ENCODE results near the gene CABCOCO1. TPM values are rescaled to one million over a fixed set of nuclear protein-coding genes. Genes with fewer than 3 reads are reported as not detected.

Gene CABCOCO1
- total and polyA plus RNA-seq, 7 donors = 0.10 to 3.1 (median 0.68) TPM; not detected in 2

DNA sequence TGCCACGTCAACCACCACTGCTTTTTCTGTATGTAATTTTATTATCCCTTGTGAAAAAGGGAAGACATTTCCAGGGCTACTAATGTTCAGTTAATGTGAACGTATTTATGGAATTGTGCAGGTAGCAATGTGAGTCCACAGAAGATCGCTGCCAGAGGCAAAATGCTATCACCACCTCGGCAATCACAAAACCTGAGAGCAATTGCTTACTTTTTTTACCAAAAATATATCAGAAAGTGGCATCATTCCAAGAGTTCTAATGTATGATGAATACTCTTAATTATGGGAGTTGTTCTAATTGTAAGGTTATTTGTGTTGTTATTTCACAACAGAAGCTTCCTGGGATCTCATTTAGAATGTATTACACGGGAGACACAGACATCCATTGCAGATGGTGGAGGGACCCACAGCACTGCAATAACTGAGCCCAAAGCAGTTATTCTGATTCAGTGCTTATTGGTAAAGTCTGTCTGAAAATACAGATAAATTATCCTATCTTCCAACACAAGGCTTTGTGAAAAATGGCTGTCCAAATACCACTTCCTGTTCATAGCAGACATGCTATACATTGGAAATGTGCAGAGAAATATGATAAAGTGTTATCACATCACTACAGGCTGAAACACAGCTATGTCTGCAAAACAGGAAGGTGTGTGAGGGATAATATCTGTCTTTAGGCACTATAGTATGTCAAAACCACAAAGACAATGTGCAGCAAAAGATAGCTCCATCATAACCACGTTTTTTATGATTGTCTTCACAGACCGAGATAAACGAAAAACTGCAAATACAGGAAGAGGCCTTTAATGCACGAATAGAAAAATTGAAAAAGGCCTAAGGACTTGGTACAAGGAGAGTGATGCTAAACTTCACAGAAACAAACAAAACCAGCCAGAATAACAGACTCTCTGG lies 102.7 kb downstream of the CABCOCO1 start:
- WGBS, 2 donors = 55 to 74% methylated on average over 9 of the region's 9 CpGs
- intact Hi-C loops (cut with DNase I) = no loop called here
- peaks cover 0 to 12% (median 8%) of the 10 kb centered on the region in 4 donors for H3K4me1 ChIP-seq
- no peaks in the 10 kb centered on the region for H3K27me3 ChIP-seq
- DNase-seq = no peak
- TF ChIP-seq POLR2AphosphoS5 (IDR thresholded peaks at IDR 0.05) (no peak), POLR2A (IDR thresholded peaks at IDR 0.05) (no peak), EP300 (IDR thresholded peaks at IDR 0.05) (no peak)
- TF ChIP-seq, protein P1, sequence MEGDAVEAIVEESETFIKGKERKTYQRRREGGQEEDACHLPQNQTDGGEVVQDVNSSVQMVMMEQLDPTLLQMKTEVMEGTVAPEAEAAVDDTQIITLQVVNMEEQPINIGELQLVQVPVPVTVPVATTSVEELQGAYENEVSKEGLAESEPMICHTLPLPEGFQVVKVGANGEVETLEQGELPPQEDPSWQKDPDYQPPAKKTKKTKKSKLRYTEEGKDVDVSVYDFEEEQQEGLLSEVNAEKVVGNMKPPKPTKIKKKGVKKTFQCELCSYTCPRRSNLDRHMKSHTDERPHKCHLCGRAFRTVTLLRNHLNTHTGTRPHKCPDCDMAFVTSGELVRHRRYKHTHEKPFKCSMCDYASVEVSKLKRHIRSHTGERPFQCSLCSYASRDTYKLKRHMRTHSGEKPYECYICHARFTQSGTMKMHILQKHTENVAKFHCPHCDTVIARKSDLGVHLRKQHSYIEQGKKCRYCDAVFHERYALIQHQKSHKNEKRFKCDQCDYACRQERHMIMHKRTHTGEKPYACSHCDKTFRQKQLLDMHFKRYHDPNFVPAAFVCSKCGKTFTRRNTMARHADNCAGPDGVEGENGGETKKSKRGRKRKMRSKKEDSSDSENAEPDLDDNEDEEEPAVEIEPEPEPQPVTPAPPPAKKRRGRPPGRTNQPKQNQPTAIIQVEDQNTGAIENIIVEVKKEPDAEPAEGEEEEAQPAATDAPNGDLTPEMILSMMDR (IDR thresholded peaks at IDR 0.05) = no peak
- H3K4me3 ChIP-seq = no peak overlapping the region
- H3K27ac ChIP-seq = no peak overlapping the region
- no peaks in the 10 kb centered on the region for H3K36me3 ChIP-seq
- H3K9me3 ChIP-seq = no peaks in the 10 kb centered on the region

DNA sequence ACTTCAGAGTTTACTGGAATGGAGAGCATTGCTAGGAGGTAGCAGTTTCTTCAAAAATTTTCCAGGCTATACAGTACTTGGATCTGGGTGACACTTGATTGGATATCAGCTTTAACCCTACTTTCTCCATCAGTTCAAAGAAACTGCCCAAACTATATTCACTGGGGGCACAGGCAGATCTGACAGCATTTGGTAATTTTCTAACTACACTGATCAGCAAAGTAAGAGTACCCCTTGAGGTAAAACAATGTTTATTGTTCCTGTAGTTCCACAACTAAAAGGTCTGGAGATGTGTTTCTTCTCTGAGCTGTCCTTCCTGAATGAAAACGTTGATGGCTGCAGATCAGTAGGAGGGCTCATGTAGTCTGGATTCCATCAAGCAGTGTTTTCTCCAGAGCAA lies 104.2 kb downstream of the CABCOCO1 start:
- DNase-seq = no peak
- WGBS, 2 donors = 47 to 74% methylated on average over 1 of the region's 1 CpG
- intact Hi-C loops (cut with DNase I) = no loop called here
- H3K27ac ChIP-seq = no peak overlapping the region
- H3K4me3 ChIP-seq = no peak overlapping the region
- no peak for TF ChIP-seq POLR2A (IDR thresholded peaks at IDR 0.05)
- no peak for TF ChIP-seq POLR2AphosphoS5 (IDR thresholded peaks at IDR 0.05)
- TF ChIP-seq EP300 (IDR thresholded peaks at IDR 0.05) = no peak
- no peaks in the 10 kb centered on the region for H3K36me3 ChIP-seq
- no peaks in the 10 kb centered on the region for H3K9me3 ChIP-seq
- H3K4me1 ChIP-seq = no peaks in the 10 kb centered on the region
- no peaks in the 10 kb centered on the region for H3K27me3 ChIP-seq

DNA sequence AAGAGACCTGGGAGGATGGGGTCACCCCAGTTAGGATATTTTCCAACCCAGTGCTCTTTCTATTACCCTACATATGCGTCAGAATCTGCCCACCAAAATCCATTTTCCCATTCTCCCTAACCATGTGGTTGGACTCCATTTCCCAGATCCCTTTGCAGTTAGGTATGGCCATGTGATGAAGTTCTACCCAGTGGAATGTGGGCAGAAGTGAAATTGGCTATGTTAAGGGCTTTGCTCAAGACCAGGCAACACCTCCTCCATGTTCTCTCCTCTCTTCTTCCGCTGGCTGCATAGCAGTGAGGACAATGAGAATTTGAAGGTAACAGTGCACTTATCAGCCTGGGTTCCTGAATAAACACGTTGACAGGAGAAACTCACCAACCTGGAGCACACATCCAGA lies 111.3 kb downstream of the CABCOCO1 start:
- H3K9me3 ChIP-seq = no peaks in the 10 kb centered on the region
- TF ChIP-seq EP300 (IDR thresholded peaks at IDR 0.05) (no peak), POLR2AphosphoS5 (IDR thresholded peaks at IDR 0.05) (no peak), POLR2A (IDR thresholded peaks at IDR 0.05) (no peak)
- TF ChIP-seq, protein P1 (IDR thresholded peaks at IDR 0.05) = no peak
- H3K27me3 ChIP-seq = no peaks in the 10 kb centered on the region
- H3K4me3 ChIP-seq = no peak overlapping the region
- WGBS, 2 donors = 95 to 96% methylated on average over 3 of the region's 3 CpGs
- no peak for DNase-seq
- H3K4me1 ChIP-seq = no peaks in the 10 kb centered on the region
- H3K36me3 ChIP-seq = no peaks in the 10 kb centered on the region
- intact Hi-C loops (cut with DNase I) = no loop called here
- no peak overlapping the region for H3K27ac ChIP-seq

DNA sequence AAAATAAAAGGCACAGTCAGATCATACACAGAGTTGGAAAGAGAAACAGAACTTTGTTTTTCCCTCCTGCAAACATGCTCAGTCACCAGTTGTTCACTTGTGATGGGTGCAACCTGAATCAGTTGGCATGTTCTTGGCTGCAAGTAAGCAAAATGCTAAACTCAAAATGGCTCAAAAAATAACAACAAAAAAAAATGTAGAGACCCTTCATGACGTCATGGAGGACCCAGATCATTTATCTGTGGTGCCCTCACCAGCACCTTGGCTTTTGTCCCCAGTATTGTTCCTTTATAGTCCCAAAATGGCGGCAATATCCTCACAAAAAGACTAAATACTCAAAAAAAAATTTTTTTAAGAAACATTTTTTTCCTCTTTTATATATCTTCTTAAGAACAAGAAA lies 112.4 kb downstream of the CABCOCO1 start:
- H3K27ac ChIP-seq = no peak overlapping the region
- no peak overlapping the region for H3K4me3 ChIP-seq
- intact Hi-C loops (cut with DNase I) = no loop called here
- no peak for DNase-seq
- no peaks in the 10 kb centered on the region for H3K36me3 ChIP-seq
- no peaks in the 10 kb centered on the region for H3K9me3 ChIP-seq
- peaks cover 0 to 9% (median 9%) of the 10 kb centered on the region in 4 donors for H3K4me1 ChIP-seq
- WGBS, 2 donors = 66 to 67% methylated on average over 2 of the region's 2 CpGs
- H3K27me3 ChIP-seq = no peaks in the 10 kb centered on the region
- TF ChIP-seq EP300 (IDR thresholded peaks at IDR 0.05) = no peak
- no peak for TF ChIP-seq POLR2AphosphoS5 (IDR thresholded peaks at IDR 0.05)
- TF ChIP-seq, protein P1 (IDR thresholded peaks at IDR 0.05) = no peak
- TF ChIP-seq POLR2A (IDR thresholded peaks at IDR 0.05) = no peak

DNA sequence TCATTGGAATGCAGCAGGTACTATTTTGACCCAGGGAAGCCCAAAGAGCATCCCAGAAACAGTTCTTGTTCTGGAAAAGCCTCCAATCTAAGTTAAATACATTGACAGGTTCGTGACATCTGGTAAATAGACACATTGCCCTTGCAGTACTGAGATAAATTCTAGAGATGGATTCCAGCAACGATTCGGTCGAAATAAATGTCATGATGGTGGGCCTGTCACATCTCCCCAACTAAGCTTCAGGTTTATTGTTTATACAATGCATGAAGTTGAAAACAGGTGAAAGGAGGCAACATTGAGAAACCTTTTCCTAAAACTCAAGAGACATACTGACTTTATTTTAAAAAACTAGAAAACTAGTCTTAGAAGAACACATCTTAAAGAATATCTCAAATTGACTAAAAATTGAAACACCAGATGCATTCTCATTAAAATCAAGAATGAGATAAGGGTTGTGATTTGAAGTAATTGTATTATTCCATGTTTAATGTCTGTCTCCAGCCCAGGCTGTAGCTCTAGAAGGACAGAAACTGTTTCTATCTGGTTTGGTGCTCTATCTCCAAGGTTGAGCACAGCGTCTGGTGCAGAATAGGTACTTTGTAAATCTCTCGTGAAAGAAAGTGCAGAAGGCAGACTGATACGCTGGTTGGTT lies 114.0 kb downstream of the CABCOCO1 start:
- intact Hi-C loops (cut with DNase I) = no loop called here
- Histone ChIP-seq H3K27me3 (no peaks in the 10 kb centered on the region), H3K4me3 (no peak overlapping the region), H3K4me1 (peaks cover 0 to 15% (median 12%) of the 10 kb centered on the region in 4 donors), H3K9me3 (no peaks in the 10 kb centered on the region), H3K27ac (no peak overlapping the region), H3K36me3 (no peaks in the 10 kb centered on the region)
- 80 to 81% methylated on average over 7 of the region's 7 CpGs for WGBS, 2 donors
- TF ChIP-seq EP300 (IDR thresholded peaks at IDR 0.05) (no peak), POLR2AphosphoS5 (IDR thresholded peaks at IDR 0.05) (no peak), POLR2A (IDR thresholded peaks at IDR 0.05) (no peak)
- TF ChIP-seq, protein P1 (IDR thresholded peaks at IDR 0.05) = no peak
- DNase-seq = no peak

Data from sigmoid colon (tissue), 7 donors.